Measurements from ENCODE around the gene MYH1.

The MYH1 gene

GRCh38 chr17:10499950-10500349 lies 18.4 kb downstream of the MYH1 start:
- Histone ChIP-seq H2AFZ (ENCODE audit: low read length) (no peak overlapping the region), H3K9me3 (ENCODE audit: insufficient read depth, low read depth, low read length) (no peaks in the 10 kb centered on the region), H3K4me1 (ENCODE audit: insufficient read depth, low read length, poor library complexity, severe bottlenecking) (no peaks in the 10 kb centered on the region), H3K4me3 (ENCODE audit: low read length, poor library complexity, severe bottlenecking) (no peak overlapping the region), H3K36me3 (ENCODE audit: insufficient read depth, low read length) (no peaks in the 10 kb centered on the region), H4K20me1 (ENCODE audit: insufficient read depth, low read length, poor library complexity, severe bottlenecking) (no peaks in the 10 kb centered on the region), H3F3A (ENCODE audit: low read depth) (no peaks in the 10 kb centered on the region), H3K27me3 (ENCODE audit: insufficient read depth, low read length, poor library complexity, severe bottlenecking) (no peaks in the 10 kb centered on the region), H3K9me2 (replicated peaks; ENCODE audit: low read depth, low read length) (no peaks in the 10 kb centered on the region), H3K4me2 (ENCODE audit: low read depth, low read length, poor library complexity, severe bottlenecking) (no peak overlapping the region), H3K9ac (ENCODE audit: low read depth, low read length, poor library complexity, severe bottlenecking) (no peak overlapping the region), H3K79me2 (ENCODE audit: insufficient read depth, low read length) (no peaks in the 10 kb centered on the region)
- TF ChIP-seq EZH2phosphoT487 (IDR thresholded peaks at IDR 0.05; ENCODE audit: borderline replicate concordance) (no peak), CTCF (conservative IDR thresholded peaks at IDR 0.05; ENCODE audit: low read length) (no peak)

- no peak overlapping the region for H3K4me2 ChIP-seq (ENCODE audit: low read depth, low read length, poor library complexity, severe bottlenecking)
- TF ChIP-seq CTCF (conservative IDR thresholded peaks at IDR 0.05; ENCODE audit: low read length): no peak
- no peak for TF ChIP-seq EZH2phosphoT487 (IDR thresholded peaks at IDR 0.05; ENCODE audit: borderline replicate concordance)
- no peak overlapping the region for H2AFZ ChIP-seq (ENCODE audit: low read length)
- no peaks in the 10 kb centered on the region for H3K9me2 ChIP-seq (replicated peaks; ENCODE audit: low read depth, low read length)
- no peak overlapping the region for H3K4me3 ChIP-seq (ENCODE audit: low read length, poor library complexity, severe bottlenecking)
- H3K27me3 ChIP-seq (ENCODE audit: insufficient read depth, low read length, poor library complexity, severe bottlenecking): no peaks in the 10 kb centered on the region
- H3K36me3 ChIP-seq (ENCODE audit: insufficient read depth, low read length): no peaks in the 10 kb centered on the region
- H3K4me1 ChIP-seq (ENCODE audit: insufficient read depth, low read length, poor library complexity, severe bottlenecking): no peaks in the 10 kb centered on the region
- no peaks in the 10 kb centered on the region for H3F3A ChIP-seq (ENCODE audit: low read depth)
- no peaks in the 10 kb centered on the region for H4K20me1 ChIP-seq (ENCODE audit: insufficient read depth, low read length, poor library complexity, severe bottlenecking)
- H3K79me2 ChIP-seq (ENCODE audit: insufficient read depth, low read length): no peaks in the 10 kb centered on the region
- H3K9me3 ChIP-seq (ENCODE audit: insufficient read depth, low read depth, low read length): no peaks in the 10 kb centered on the region
- H3K9ac ChIP-seq (ENCODE audit: low read depth, low read length, poor library complexity, severe bottlenecking): no peak overlapping the region
These were observed 26.3 kb downstream of the MYH1 start for GRCh38 chr17:10492004-10492403.

- Histone ChIP-seq H3K79me2 (ENCODE audit: insufficient read depth, low read length) (no peaks in the 10 kb centered on the region), H3K9me3 (ENCODE audit: insufficient read depth, low read depth, low read length) (no peaks in the 10 kb centered on the region), H3K9ac (ENCODE audit: low read depth, low read length, poor library complexity, severe bottlenecking) (no peak overlapping the region), H3F3A (ENCODE audit: low read depth) (no peaks in the 10 kb centered on the region), H2AFZ (ENCODE audit: low read length) (no peak overlapping the region), H3K4me3 (ENCODE audit: low read length, poor library complexity, severe bottlenecking) (no peak overlapping the region), H3K4me2 (ENCODE audit: low read depth, low read length, poor library complexity, severe bottlenecking) (no peak overlapping the region), H4K20me1 (ENCODE audit: insufficient read depth, low read length, poor library complexity, severe bottlenecking) (no peaks in the 10 kb centered on the region), H3K4me1 (ENCODE audit: insufficient read depth, low read length, poor library complexity, severe bottlenecking) (no peaks in the 10 kb centered on the region), H3K36me3 (ENCODE audit: insufficient read depth, low read length) (no peaks in the 10 kb centered on the region), H3K27me3 (ENCODE audit: insufficient read depth, low read length, poor library complexity, severe bottlenecking) (no peaks in the 10 kb centered on the region), H3K9me2 (replicated peaks; ENCODE audit: low read depth, low read length) (no peaks in the 10 kb centered on the region)
- TF ChIP-seq CTCF (conservative IDR thresholded peaks at IDR 0.05; ENCODE audit: low read length) (no peak), EZH2phosphoT487 (IDR thresholded peaks at IDR 0.05; ENCODE audit: borderline replicate concordance) (no peak)
These were observed 36.1 kb downstream of the MYH1 start for GRCh38 chr17:10482252-10482651.

All from Loucy (cell line).